GM12875 (cell line): ENCODE results near the gene ID3.
"Not testable (repeated sequence)": the region's sequence is repeated elsewhere in the genome, so short reads cannot be mapped to it uniquely, and the experiment has no call there.

Source experiments
- H3K4me3 ChIP-seq: one replicate; pipeline ENCODE4 v1.5.1; 2011; ENCODE audit warnings: low read depth, low read length, control low read depth
- TF ChIP-seq, protein P1 (sequence below): IDR thresholded peaks from 2 replicates; pipeline ENCODE4 v1.5.1; 2011; ENCODE audit warnings: low read depth, mild to moderate bottlenecking, control low read depth, inconsistent platforms, low read length, moderate library complexity, borderline replicate concordance; ENCODE audit not compliant: insufficient read depth

The ID3 gene

DNA sequence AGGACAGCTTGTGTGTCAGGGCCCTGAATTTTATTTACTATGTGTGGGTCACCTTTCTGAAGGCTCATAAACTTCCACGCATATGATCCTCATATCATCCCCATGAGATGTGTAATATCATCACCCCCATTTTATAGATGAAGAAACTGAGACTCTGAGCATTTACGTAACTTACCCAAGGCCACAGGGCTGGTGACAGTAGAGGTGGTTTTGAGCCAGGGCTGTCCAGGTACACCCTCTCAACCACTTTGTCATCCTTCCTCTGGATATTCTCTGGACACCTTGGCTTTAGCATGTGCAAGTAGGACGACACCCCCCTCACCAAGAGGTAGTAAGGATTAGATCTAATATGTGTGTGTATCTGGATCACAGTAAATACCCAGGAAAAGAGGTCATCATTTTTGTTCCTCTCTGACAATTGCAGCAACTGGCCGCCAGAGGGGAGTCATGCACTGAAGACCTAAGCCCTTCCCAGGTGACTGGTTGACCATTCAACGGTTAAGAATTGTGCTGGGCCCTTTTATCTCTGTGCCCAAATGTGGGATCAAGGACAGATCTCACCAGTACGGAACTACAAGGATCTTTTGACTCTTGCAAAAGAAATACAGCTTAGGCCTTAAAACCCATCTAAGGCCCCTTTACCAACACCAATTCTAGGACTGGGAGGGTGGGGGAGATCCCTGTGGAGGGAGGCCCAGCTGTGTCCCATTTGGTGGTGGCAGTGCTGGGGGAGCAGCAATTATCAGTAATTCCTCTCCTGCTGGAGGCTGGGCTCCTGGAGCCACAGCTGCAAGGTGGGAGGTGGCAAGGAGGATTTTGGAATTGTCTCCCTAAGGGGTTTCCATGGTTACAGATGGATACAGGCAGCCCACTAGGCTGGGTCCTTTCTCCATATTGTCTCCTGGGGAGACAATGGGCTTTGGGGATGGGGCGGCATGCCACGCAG is 14.6 kb downstream of the ID3 start:
- no peak overlapping the region for H3K4me3 ChIP-seq
- TF ChIP-seq, protein P1, sequence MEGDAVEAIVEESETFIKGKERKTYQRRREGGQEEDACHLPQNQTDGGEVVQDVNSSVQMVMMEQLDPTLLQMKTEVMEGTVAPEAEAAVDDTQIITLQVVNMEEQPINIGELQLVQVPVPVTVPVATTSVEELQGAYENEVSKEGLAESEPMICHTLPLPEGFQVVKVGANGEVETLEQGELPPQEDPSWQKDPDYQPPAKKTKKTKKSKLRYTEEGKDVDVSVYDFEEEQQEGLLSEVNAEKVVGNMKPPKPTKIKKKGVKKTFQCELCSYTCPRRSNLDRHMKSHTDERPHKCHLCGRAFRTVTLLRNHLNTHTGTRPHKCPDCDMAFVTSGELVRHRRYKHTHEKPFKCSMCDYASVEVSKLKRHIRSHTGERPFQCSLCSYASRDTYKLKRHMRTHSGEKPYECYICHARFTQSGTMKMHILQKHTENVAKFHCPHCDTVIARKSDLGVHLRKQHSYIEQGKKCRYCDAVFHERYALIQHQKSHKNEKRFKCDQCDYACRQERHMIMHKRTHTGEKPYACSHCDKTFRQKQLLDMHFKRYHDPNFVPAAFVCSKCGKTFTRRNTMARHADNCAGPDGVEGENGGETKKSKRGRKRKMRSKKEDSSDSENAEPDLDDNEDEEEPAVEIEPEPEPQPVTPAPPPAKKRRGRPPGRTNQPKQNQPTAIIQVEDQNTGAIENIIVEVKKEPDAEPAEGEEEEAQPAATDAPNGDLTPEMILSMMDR, result peak; percentile 80

DNA sequence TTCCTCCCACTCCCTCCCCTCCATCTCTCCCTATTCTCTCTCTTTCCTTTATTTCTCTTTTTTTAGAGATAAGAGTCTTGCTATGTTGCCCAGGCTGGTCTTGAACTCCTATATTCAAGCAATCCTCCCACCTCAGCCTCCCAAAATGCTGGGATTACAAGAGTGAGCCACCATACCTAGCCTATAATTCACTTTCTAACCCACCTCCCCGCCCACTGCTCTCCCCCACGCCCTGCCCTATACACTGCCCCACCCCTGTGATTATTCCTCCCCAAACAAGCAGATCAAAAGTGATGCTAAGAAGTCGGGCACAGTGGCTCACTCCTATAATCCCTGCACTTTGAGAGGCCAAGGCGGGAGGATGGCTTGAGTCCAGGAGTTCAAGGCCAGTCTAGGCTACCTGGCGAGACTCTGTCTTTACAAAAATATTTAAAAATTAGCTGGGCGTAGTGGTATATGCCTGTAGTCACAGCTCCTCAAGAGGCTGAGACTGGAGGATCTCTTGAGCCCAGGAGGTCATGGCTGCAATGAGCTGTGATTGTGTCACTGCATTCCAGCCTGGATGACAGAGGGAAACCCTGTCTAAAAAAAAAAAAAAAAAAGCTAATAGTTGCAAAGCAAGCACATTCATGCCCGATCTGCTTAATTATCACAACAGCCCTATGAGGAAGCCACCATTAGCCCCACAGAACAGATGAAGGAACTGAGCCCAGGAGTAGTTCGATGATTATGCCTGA is 15.4 kb downstream of the ID3 start:
- no peak overlapping the region for H3K4me3 ChIP-seq
- TF ChIP-seq, protein P1, result no peak

DNA sequence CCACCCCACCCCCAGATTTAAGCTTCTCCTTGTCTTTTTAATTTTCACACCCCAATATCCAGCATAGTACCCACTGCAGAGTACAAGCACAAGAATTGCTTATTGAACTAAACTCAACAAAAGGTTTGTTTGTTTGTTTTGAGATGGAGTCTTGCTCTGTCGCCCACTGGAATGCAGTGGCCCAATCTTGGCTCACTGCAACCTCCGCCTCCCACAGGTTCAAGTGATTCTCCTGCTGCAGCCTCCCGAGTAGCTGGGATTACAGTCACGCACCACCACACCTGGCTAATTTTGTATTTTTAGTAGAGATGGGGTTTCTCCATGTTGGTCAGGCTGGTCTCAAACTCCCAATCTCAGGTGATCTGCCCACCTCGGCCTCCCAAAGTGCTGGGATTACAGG is 16.4 kb downstream of the ID3 start:
- H3K4me3 ChIP-seq, result not testable (repeated sequence)

DNA sequence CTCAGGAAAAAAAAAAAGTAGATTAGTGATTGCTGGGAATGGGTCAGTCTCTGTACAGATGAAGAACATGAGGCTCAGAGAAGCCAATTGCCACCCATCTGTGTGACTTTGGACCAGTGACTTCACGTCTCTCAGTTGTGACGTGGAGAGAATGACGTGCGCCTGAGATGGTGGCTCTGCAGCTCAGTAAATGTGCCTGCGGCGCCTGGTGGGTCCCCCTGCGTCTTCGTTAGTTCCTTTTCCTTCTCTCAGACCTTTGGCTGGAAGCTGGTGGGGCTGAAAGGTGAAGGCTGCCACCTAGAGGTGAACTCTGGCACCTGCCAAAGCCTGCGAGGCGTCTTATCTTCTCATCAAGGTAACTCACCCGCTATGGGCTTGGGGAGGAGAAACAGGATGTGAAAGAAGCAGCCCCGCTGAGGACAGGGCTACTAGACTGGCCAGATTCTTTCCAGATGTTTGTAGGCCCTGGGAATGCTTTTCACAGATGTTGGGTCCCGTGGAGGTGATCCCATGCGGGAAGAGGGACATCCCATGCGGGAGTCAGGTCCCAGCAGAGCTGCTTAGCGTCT is 19.5 kb downstream of the ID3 start:
- H3K4me3 ChIP-seq, result no peak overlapping the region
- TF ChIP-seq, protein P1, result peak; percentile 85

DNA sequence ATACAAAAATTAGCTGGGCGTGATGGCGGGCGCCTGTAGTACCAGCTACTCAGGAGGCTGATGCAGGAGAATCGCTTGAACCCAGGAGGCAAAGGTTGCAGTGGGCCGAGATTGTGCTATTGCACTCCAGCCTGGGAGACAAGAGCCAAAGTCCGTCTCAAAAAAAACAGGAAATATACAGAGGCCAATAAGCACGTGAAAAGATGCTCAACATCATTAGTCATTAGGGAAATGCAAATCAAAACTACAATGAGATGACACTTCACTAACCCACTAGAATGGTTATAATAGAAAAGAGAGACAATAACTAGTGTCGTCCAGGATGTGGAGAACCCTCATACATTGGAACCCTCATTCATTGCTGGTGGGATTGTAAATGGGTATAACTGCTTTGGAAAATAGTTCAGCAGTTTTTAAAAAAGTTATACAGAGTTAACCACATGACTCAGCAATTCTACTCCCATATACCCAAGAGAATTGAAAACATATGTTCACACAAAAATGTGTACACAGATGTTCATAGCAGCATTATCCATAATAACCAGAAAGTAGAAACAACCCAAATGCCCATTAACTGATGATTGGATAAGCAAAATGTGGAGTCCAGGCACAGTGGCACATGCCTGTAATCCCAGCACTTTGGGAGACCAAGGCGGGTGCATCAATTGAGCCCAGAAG is 21.9 kb downstream of the ID3 start:
- TF ChIP-seq, protein P1, result no peak
- H3K4me3 ChIP-seq, result no peak overlapping the region

DNA sequence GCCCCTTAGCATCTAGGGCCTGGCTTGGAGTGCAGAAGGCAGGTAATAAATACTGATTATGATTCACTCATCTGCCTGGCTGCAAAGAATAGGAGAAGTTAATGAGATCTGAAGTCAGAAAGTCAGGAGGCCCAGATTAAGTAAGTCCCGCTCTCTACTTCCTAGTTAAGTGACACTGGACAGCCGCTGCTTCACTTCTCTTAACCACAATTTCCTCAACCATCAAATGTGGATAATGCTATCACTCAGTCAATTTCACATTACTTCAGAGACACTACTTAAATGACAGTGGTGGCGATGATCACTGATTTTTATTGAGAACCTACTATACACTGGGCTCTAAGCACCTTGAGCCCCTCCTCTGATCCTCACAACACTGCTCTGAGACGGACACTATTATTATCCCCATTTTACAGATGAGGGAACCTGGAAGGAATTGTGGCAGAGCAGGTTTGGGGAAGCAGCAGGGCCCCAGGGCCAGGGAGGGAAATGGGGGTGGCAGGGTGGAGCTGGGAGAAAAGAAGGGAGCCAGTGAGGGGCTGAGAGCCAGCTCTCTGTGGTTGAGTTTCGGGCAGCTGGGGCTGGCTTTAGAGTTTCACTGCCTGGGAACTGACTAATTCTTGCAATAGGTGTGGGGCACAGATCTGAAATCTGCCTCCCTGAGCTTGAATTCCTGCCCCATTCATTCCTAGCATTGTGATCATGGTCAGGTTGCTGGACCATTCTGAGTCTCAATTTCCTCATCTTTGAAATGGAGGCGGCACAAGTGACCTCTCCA is 25.9 kb downstream of the ID3 start:
- H3K4me3 ChIP-seq, result no peak overlapping the region
- TF ChIP-seq, protein P1, result no peak
